ENCODE measurements around the gene TENT5A.

The TENT5A gene

DNA sequence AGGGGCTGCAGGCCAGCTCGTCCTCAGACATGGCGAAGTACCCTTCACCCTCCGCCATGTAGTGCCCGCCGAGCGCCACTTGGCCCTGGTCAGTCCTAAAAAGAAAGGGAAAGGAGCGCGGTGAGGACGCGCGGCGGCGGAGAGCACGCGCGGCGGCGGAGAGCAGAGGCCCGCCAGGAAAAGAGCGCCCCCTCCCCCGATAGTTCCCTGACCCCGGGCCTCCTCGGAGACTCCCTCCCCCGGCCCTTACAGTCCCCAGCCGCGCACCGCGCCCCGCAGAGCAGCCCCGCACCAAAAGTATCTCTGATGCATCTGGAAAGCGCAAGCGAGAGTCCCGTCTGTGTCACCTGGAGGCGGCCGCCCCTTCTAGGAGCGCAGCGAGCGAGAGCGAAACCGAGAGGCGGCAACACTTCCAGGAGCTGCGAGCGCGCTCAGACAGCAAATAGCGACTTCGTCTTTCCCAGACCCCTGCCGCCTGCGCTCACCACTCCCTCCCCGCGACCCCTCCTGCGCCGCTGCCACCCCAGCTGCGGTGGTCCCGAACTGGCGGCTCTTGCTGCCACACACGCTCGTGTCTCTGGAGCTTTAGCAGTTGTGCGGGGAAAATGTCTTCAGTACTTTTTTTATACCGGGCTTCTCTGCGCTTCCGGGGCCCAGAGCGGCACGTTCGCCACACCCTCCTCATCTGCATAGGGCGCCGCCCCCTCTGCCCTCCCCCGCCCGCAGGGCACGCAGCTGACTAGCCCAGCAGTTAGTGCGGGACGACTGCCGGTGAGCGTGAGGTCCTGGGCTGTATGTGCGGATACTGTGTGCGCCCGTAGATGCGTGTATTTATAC lies at the start of gene TENT5A:
Gene TENT5A, minus strand, starts transcription at position 598 of the 837 bp plus-strand sequence. Its CDS starts 540 bp downstream, at position 58.
- TF ChIP-seq GATA2 (IDR thresholded peaks at IDR 0.05; ENCODE audit: low read depth, low read length) (no peak), GATA3 (IDR thresholded peaks at IDR 0.05; ENCODE audit: low read depth, low read length) (no peak)

DNA sequence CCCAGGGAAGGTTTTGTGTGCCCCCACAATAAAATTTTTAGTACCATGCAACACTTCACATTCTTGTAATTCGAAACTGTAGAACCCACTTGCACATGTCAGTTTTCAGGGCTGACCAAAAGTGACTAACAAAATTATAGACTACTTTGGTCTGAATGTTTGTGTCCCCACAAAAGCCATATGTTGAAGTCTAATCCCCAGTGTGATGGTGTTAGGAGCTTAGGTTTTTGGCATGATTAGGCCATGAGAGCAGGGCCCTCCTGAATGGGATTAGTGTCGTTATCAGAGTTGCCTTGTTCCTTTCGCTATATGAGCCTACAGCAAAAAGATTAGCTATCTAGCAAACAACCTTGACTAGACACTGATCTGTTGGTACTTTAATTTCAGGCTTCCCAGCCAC lies 49.0 kb upstream of the TENT5A start:
- TF ChIP-seq GATA3 (IDR thresholded peaks at IDR 0.05; ENCODE audit: low read depth, low read length) (no peak), GATA2 (IDR thresholded peaks at IDR 0.05; ENCODE audit: low read depth, low read length) (no peak)

DNA sequence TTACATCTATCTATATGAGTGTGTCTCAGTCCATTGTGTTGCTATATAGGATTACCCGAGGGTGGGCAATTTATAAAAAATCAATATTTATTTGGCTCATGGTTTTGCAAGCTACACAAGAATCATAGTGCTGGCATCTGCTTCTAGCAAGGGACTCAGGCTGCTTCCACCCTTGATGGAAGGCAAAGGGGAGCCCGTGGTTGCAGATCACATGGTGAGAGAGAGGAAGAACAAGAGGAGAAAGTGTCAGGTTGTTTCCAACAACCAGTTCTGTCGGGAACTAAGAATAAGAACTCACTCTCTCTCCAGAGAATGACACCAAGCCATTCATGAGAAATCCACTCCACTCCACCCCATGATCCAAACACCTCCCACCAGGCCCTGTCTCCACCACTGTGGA lies 48.2 kb upstream of the TENT5A start:
- TF ChIP-seq GATA2 (IDR thresholded peaks at IDR 0.05; ENCODE audit: low read depth, low read length) (no peak), GATA3 (IDR thresholded peaks at IDR 0.05; ENCODE audit: low read depth, low read length) (no peak)

DNA sequence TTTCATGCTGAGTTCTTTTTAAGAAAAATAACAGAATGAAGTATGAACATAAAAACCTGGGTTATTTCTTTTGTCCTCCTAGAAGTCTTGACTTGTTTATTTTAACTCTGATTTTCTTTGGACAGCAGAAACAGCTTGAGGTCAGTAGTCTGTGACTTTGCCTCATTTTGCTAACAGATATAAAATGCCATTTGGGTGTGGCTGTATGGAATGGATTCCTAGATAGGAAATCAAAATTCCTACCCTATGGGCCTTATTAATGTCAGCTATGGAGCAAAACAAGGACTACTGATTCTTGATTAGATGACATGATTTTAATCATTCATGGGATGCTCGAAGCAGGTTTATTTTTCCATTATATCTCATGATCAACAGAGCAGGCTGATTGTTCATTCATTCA lies 46.8 kb upstream of the TENT5A start:
- TF ChIP-seq GATA2 (IDR thresholded peaks at IDR 0.05; ENCODE audit: low read depth, low read length), result no peak
- no peak for TF ChIP-seq GATA3 (IDR thresholded peaks at IDR 0.05; ENCODE audit: low read depth, low read length)

DNA sequence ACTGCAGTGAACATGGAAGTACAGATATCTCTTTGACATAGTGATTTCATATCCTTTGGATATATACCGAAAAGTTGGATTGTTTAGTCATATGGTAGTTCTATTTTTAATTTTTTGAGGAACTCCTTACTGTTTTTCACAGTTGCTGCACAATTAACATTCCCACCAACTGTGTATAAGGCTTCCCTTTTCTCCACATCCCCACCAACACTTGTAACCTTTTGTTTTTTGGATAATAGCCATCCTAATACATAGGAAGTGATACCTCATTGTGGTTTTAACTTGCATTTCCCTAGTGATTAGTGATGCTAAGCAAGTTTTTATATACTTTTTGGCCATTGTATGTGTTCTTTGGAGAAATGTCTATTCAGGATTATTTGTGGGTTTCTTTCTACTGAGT lies 45.1 kb upstream of the TENT5A start:
- TF ChIP-seq GATA3 (IDR thresholded peaks at IDR 0.05; ENCODE audit: low read depth, low read length) (no peak), GATA2 (IDR thresholded peaks at IDR 0.05; ENCODE audit: low read depth, low read length) (no peak)

DNA sequence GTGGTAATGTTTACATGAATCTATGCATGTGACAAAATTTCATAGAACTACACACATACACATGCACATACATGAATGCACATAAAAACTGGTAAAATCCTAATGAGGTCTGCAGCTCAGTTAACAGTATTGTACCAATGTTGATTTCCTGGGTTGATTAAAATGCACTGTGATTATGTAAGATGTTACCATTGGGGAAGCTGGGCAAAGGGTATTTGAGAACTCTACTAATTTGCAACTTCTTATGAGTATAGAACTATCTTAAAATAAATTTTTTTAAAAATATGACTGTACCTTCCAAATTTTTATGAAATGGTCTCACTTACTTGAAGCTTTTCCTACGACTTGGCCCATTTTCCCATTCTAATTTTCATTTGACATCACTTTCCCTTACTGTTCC lies 43.4 kb upstream of the TENT5A start:
- TF ChIP-seq GATA3 (IDR thresholded peaks at IDR 0.05; ENCODE audit: low read depth, low read length) (no peak), GATA2 (IDR thresholded peaks at IDR 0.05; ENCODE audit: low read depth, low read length) (no peak)

DNA sequence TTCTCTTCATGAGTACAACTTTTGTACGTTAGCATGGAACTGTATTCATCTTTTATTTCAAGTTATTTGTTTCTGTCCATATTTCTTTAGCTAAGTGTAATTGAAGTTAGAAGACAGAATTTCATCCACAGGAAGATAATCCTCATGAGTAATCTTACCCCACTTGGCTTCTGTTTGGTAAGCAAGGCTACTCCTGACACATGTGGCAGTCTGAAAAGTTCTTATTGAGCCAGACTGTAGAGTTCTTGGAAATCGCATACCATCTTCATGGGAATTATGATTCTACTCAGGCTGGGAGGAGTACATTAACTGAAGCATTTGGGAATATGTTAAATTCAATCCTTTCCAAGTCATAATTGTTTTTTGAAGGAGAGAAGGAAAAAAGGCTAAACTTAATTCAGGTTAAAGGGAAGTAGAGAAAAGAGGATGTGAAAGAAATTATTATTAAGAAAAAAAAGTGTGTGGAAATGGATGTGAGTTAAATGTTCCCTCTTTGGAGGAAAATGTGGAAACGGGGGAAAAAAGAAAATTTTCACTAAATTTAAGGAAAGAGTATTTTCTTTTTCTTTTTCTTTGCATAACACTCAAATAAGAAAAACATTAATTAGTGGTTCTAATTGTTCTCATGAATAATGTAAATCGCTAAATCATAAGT lies 41.5 kb upstream of the TENT5A start:
- TF ChIP-seq GATA3 (IDR thresholded peaks at IDR 0.05; ENCODE audit: low read depth, low read length) (no peak), GATA2 (IDR thresholded peaks at IDR 0.05; ENCODE audit: low read depth, low read length) (no peak)

DNA sequence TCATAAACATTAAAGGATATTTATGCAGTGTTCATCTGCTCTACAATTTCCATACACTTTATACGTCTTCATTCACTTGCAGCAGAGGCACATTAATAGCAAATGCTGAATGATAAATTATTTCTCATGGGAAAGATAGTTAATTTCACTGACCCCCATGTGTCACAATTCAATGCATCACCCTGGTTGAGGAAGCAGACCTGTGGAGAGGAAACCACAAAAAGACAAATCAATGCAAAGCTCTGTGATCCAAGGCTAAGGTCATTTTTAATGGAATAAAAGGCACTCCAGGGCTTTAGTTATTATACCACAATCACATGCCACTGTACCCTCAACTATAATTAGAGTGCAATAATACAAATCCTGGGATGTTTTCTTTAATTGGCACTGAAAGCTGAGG lies 40.3 kb upstream of the TENT5A start:
- TF ChIP-seq GATA3 (IDR thresholded peaks at IDR 0.05; ENCODE audit: low read depth, low read length) (no peak), GATA2 (IDR thresholded peaks at IDR 0.05; ENCODE audit: low read depth, low read length) (no peak)

DNA sequence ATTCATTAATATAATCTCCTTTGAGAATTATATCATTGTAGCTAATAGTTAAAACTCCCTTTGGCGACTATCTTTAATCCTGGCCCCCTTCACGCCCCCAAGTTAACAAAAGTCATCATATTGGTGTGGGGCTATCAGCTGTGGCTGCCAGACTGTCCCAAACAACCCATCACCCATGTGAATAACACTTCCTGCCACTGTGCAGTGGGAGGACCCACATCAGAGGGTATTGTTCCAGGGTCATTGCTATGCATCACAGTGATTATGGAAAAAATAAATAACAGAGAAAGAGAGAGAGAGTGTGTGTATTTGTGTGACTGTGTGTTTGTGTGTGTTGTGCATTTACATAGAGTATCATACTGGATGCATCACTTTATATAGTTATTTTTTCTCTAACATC lies 39.3 kb upstream of the TENT5A start:
- TF ChIP-seq GATA2 (IDR thresholded peaks at IDR 0.05; ENCODE audit: low read depth, low read length) (no peak), GATA3 (IDR thresholded peaks at IDR 0.05; ENCODE audit: low read depth, low read length) (no peak)

DNA sequence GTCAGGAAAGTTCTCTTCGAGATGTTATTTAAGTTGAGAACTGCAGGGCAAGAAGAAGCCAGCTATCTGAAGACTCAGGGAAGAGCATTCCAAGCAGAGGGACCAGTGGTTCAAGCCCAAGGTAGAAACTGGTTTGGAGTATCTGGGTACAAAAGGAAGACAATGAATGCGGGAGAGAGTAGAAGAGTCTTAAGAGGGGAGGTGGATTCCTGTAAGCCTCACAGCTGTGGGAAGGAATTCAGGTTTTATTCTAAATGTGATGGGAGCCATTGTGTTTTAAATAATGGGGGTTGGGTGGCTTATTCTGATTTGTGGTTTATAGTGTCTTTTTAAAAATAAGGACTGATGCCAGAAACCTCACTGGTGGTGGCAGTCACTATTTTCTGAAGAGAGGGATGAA lies 37.6 kb upstream of the TENT5A start:
- no peak for TF ChIP-seq GATA2 (IDR thresholded peaks at IDR 0.05; ENCODE audit: low read depth, low read length)
- no peak for TF ChIP-seq GATA3 (IDR thresholded peaks at IDR 0.05; ENCODE audit: low read depth, low read length)

DNA sequence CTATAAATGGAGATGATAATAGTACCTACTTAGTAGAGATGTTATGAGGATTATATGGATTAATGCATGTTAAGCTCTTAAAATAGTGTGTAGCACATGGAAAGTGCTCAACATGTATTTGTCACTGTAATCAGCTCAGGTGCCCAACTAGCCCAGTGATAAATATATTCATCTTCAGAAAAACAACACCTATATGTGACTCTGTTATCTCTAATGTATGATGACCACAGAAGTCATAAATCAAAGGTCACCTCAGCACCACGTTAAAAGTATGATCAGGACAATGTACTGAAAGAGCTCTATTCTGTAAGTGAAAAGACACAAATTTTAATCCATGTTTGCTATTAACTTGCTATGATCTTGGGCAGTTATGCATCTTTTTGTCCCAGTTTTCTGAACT lies 36.8 kb upstream of the TENT5A start:
- TF ChIP-seq GATA3 (IDR thresholded peaks at IDR 0.05; ENCODE audit: low read depth, low read length) (no peak), GATA2 (IDR thresholded peaks at IDR 0.05; ENCODE audit: low read depth, low read length) (no peak)

DNA sequence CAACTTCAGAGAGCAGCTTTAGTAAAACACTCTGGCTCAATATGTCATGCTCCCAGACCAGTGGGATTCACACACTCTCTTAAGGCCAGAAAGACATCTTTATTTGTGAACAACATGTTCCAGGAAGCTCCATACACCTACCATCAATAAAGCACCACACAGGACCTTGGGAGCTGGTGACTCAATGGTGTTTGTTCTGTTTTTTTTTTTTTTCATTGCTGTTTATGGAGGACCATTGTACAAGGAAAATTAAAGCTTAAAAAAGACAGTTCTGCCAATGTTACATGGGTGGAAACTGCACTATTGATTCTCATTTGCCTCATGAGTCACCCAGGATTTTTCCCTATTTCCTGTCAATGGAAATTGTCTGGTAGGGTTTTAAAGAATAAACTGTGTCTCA lies 36.3 kb upstream of the TENT5A start:
- no peak for TF ChIP-seq GATA3 (IDR thresholded peaks at IDR 0.05; ENCODE audit: low read depth, low read length)
- TF ChIP-seq GATA2 (IDR thresholded peaks at IDR 0.05; ENCODE audit: low read depth, low read length), result no peak

DNA sequence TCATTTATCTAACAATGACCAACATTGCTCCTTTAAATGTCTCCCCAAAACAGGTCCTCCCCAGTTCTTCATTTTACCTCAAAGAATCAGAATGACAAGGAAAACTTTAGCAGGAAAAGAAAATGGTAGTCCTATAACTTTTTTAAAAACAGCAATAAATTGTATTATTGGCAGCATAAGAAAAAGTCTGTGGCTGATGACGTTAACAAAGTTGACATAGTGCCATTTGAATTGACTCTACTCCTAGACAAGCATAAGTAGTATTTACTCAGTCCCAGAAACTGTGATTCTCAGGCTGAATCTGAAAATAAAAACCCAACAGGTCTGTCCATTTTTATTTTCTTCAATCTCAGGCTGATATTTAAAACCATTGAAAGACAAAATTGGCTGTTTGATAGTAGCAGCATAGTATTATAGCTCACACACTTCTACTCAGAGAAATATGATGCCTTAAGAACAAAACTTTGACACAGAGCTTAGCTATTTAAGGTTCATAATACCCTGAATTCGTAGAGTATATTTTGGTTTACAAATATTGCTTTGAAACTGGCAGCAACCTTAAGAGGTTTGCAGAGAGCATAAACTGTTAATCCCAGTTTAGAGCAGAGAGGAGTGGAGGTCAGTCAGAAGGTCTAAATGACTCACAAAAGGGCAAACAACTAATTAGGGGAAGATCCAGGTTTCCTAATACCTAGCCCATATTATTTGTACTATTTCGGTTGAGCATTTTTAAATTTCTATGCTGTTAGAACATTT lies 35.0 kb upstream of the TENT5A start:
- TF ChIP-seq GATA2 (IDR thresholded peaks at IDR 0.05; ENCODE audit: low read depth, low read length) (no peak), GATA3 (IDR thresholded peaks at IDR 0.05; ENCODE audit: low read depth, low read length) (no peak)

DNA sequence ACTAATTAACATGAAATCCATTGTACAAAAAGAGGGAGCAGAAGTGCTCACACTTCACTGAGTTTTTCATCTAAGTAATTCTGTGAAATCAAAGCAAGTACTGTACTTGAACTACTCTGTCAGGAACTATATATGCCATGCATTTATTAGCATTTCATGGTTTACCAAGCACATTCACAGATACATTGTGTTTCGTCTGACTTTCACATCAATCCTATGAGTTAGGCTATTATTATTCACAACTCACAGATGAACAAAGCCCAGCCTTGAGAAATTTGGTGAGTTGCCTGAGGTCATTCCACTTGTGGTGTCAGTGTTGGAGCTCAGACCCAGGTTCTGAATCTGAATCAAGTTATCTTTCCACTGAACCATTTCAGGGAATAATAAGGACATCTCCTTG lies 33.7 kb upstream of the TENT5A start:
- TF ChIP-seq GATA2 (IDR thresholded peaks at IDR 0.05; ENCODE audit: low read depth, low read length) (no peak), GATA3 (IDR thresholded peaks at IDR 0.05; ENCODE audit: low read depth, low read length) (no peak)
